GM21528 (cell line): ENCODE results near the gene ETV6.
"Not testable (repeated sequence)": the region's sequence is repeated elsewhere in the genome, so short reads cannot be mapped to it uniquely, and the experiment has no call there.

ENCODE experiments used
- ATAC-seq: cut with Tn5 transposase; IDR thresholded peaks from one replicate; pipeline ENCODE4 v1.9.1; 2021; ENCODE audit warnings: mild to moderate bottlenecking, moderate library complexity; ENCODE audit not compliant: unreplicated experiment, low FRiP score

ETV6 gene

GRCh38 chr12:11666131-11667050 lies 16.9 kb downstream of the ETV6 start:
- ATAC-seq: no peak

- ATAC-seq: no peak
Measured at GRCh38 chr12:11667171-11667570, 17.7 kb downstream of the ETV6 start.

- ATAC-seq: no peak
Measured at GRCh38 chr12:11668611-11669010, 19.1 kb downstream of the ETV6 start.

- no peak for ATAC-seq
Measured at GRCh38 chr12:11669348-11669747, 19.9 kb downstream of the ETV6 start.

GRCh38 chr12:11672256-11673191 lies 23.1 kb downstream of the ETV6 start:
- ATAC-seq: no peak

- no peak for ATAC-seq
Measured at GRCh38 chr12:11673666-11674461, 24.4 kb downstream of the ETV6 start.

GRCh38 chr12:11674894-11675390 lies 25.5 kb downstream of the ETV6 start:
- ATAC-seq: no peak

- ATAC-seq: no peak
Measured at GRCh38 chr12:11676052-11676451, 26.6 kb downstream of the ETV6 start.

GRCh38 chr12:11677093-11677492 lies 27.6 kb downstream of the ETV6 start:
- ATAC-seq: no peak

GRCh38 chr12:11677752-11678151 lies 28.3 kb downstream of the ETV6 start:
- ATAC-seq: no peak

GRCh38 chr12:11678781-11679180 lies 29.3 kb downstream of the ETV6 start:
- ATAC-seq: no peak

- ATAC-seq: no peak
Measured at GRCh38 chr12:11681207-11681606, 31.7 kb downstream of the ETV6 start.

GRCh38 chr12:11681695-11682094 lies 32.2 kb downstream of the ETV6 start:
- not testable (repeated sequence) for ATAC-seq

- ATAC-seq: no peak
Measured at GRCh38 chr12:11684393-11684792, 34.9 kb downstream of the ETV6 start.

GRCh38 chr12:11684811-11685210 lies 35.3 kb downstream of the ETV6 start:
- no peak for ATAC-seq

- no peak for ATAC-seq
Measured at GRCh38 chr12:11685316-11685715, 35.8 kb downstream of the ETV6 start.

- ATAC-seq: no peak
Measured at GRCh38 chr12:11685716-11686115, 36.2 kb downstream of the ETV6 start.

GRCh38 chr12:11686120-11686519 lies 36.6 kb downstream of the ETV6 start:
- no peak for ATAC-seq

GRCh38 chr12:11687528-11687927 lies 38.1 kb downstream of the ETV6 start:
- no peak for ATAC-seq

GRCh38 chr12:11688379-11688778 lies 38.9 kb downstream of the ETV6 start:
- ATAC-seq: no peak
